Stimulated activated CD8-positive, alpha-beta memory T cell treated with anti-CD3 and anti-CD28 coated beads, Interleukin-12 subunit alpha, Interleukin-12 subunit beta, amount 100 ng/mL, for 4 hours (primary cell): ENCODE results near the gene MAP2K5.
"Not testable (repeated sequence)": the region's sequence is repeated elsewhere in the genome, so short reads cannot be mapped to it uniquely, and the experiment has no call there.

ENCODE experiments used
- DNase-seq: peaks from one replicate; pipeline ENCODE4 v3.0.0-alpha.2; 2020; ENCODE audit warnings: low read depth

Gene MAP2K5

DNA sequence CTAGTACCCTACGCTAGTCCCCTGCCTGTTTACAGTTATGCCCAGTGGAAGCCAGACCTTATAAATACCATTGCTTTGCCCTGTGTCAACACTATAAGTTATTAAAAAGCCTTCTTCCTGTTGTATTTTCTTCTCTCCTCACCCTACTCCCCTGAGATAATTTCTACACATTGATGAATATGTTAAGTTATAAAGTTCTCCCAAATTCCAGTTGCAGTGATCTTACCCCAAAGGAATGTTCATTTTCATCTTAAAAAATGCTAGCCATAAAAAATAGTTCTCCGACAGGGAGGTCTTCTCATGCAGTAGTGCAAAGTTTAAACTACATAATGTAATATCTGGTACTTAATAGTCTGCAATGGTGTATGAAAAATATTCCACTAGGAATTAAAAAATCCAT, 58.6 kb downstream of the MAP2K5 start:
- no peak for DNase-seq

DNA sequence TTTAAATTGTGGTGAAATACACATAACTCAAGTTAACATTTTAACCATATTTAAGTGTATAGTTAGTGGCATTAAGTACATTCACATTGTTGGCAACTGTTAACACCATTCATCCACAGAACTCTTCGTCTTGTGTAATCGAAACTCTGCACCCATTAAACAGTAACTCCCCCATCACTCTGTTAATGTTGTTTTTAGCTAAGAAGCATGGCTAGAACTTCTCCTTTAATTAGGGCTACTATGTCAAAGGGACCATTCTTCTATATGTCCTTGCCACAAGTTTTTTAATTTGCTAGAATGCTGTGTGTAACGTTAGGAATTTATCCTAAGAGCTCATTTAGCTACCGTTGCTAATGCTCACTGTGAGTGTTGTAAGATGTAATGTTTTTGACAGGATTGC, 60.6 kb downstream of the MAP2K5 start:
- no peak for DNase-seq

DNA sequence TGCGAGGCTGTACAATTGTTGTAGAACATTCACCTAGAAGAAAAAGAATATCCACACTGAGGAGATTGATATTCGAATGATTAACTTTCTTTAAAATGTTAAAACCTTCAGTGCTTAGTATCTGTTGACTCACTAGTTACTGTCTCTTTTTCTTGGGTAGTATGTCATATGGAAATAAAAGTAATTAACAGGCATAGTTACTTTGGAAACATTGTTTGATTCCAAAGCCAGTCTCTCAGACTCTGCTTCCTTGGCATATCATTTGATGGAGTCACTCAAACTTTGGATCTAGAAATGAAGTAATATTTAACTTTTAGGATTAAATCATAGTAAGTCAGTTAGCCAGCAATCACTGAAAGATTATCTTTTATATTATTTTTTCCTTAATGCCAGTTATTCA, 63.4 kb downstream of the MAP2K5 start:
- DNase-seq = no peak

DNA sequence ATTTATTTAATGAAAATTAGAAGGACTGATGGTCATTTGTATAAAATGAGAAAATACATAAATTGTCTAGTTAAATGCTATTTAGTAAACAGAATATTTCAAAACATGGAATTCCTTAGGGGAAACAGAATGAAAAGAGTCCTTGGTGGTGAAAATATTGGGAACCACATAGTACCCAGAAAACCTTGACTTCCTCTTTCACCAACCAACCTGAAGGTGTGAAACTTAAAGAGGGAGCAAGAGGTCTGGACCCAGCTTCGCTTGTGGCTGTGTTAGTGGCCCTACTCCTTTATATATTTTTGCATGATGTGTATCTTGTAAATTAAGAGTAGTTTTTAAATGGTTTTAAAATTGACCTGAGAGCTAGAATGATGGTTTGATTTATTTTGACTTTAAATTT, 64.2 kb downstream of the MAP2K5 start:
- no peak for DNase-seq

DNA sequence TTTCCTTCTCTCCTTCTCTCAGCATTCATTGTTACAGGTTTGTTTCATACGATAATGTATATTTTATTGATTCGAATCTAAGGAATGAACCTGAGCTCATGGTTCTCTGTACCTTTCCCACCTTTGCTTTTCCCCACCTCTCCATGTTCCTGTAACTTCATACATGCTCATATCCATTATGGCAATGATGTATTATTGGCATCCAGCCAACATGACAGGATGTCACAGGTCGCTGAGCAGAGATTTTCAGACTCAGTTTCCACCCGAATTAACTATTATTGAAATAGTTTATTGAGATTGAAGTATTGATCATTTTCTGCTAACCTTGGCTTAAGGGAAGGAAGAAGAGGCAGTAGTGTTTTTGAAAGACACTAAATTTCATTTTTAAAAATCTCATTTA, 64.8 kb downstream of the MAP2K5 start:
- no peak for DNase-seq

DNA sequence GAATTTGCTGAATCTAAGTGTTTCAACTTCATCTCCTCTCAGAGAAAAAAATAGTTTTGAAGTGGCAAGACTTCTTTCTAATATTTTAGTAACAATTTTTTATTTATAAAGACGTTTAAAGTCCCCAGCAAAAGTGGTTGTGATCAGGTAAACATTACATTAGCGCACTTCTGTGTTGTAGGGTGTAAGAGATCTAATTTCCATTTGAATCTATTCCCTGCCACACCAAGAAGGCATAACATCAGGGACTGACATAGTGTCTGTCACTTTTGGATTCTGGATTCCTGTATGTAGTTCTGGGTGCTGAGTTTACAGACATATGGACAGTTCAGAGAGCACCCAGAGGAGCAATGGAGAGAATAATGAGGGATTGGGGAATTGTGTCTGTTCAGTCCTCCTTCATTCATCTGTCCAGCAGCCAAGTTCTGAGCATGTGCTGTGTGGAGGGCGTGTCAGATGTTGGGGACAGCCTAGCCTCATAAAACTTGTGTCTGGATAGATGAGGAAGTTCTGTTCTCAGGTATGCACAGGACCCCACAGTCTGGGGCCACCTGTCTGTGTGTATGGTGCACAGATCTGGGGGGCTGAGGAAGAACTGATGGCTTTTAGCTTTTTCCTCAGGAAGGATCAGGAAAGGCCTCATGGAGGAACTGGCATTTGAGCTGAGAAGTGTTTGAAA, 65.6 kb downstream of the MAP2K5 start:
- no peak for DNase-seq

DNA sequence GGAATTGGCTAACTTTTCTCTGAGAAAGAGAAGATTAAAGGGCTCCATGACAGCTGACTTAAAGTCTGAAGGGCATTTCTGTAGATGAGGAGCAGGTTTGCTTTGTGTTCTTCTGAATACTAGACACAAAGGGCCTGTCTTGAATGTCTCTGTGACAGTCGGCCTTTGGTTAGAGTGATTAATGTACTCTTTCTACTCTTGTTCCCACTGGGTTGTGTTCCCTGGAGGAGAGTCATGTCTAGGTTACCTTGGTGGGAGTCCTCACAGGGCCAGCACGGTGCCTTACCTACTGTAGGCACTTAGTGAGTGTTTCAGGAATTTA, 66.1 kb downstream of the MAP2K5 start:
- no peak for DNase-seq

DNA sequence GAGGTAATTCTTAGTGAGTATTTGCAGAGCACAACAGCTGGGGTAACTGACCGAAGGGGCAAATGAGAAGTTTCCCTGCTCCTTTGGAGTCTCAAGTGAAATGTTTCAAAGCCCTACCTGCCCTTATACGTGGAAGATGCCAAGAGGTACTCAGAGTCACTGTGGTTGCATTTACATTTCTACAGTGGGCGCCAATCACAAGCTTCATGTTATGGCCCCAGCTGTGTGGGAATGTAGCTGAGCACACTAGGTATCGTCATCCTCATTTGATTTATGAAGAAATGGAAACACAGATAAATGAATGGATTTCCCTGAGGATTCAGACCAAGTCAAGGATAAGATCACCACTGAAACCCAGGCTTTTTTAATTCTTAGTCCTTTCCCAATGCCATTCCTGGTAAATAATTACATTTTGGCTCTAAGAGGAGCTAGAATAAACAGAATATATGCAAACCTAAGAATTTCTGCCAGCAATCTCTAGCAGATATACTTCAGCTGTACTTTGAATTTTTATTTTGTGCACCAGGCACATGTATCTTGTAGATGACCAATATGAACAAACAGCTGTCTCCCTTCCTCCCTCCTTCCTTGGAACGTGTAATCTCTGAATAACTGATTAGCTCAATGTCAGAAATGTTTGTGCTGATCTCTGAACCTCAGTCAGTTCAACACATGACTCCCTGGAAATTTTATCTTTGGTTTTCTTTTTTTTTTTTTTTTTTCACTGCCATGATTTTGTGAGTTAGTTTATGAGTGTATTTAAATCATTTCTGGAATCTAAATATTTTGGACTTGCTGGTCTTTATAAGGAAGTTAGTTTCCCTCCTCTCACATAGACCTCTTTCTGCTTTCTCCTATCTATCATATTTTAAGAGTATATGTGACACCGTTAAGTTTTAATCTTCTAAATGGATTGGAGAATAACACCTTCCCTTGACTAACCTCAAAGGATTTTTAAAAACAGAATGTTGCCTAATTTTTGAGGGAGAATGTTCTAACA, 69.2 kb downstream of the MAP2K5 start:
- DNase-seq = no peak

DNA sequence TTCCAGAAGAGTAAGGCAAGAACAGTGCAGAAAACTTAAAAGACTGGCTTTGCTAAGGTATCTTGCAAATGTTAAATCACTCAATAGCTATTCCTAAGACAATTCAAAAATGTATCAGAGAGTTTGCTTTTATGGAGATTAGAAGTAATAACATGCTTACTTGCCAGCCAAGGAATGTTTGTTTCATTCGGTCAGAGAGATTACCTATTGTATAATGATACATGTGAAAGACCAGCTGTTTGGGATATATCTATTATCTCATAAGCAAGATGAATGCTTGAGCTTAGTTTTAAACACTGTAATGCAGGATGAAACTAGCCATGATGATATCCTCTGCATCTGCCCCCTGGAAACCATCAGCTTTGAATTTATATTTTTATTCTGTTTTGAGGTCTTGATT, 70.7 kb downstream of the MAP2K5 start:
- DNase-seq = no peak

DNA sequence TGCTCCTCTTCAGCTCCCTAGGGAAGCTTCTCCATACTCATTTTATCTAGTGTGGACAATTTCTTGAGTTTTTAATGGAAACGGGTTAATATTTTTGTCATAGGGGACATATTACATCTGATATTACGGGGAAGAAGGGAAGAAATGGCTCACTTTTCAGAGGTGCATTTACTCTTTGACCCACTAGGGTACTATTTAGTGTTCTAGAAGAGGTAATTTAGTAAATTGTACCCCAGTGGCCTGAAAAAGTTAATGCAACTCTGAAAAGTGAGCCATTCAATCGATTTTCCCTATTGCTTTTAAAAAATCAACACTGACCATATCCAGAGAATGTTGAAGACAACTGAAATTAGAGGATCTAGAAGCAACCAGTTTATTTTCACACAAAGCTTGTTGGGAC, 71.2 kb downstream of the MAP2K5 start:
- no peak for DNase-seq

DNA sequence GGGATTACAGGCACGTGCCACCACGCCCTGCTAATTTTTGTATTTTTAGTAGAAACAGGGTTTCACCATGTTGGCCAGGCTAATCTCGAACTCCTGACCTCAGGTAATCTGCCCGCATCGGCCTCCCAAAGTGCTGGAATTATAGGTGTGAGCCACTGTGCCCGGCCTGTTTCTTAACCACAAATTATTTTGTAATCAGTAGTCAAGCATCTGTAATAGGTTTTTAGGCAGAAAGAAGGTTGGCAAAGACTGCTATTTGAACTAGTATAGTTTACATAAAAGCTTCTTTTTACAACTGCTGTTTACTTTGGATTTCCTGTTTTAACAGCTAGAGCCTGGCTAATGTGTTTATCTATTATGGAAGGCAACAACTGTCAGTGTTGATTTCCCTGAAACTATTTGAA, 72.6 kb downstream of the MAP2K5 start:
- DNase-seq = not testable (repeated sequence)

DNA sequence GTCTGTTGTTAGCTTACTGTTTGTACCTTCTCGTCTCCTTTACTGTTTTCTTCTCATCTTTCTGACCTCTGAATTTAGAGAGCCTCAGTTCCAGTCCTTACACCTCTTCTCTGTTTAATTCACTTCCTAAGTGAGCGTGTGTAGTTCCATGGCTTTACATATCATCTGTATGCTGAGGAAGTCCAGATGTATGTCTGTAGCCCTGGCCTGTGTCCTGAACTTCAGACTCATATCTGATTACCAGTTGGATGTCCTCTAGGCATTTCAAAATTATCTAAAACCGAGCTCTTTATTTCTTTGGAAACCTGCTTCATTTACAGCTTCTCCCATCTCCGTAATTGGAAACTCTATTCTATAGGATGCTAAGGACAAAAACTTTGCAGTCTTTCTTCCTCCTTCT, 75.8 kb downstream of the MAP2K5 start:
- no peak for DNase-seq

DNA sequence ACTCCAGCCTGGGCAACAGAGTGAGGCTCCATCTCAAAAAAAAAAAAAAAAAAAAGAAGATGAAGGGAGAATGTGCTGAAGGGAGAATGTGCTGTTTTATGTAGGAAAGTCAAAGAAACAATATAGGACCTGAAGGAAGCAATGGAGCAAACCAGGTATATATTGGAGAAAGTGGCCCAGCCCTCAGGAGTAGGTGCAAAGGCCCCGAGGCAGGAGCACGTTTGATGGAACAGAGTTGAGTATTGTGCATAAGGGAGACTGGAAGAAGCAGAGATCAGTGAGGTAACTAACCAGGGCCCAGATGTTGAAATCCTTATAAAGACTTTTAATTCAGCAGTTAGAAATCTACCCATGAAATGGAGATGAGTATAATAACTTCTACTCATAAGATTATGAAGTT, 79.6 kb downstream of the MAP2K5 start:
- DNase-seq = no peak

DNA sequence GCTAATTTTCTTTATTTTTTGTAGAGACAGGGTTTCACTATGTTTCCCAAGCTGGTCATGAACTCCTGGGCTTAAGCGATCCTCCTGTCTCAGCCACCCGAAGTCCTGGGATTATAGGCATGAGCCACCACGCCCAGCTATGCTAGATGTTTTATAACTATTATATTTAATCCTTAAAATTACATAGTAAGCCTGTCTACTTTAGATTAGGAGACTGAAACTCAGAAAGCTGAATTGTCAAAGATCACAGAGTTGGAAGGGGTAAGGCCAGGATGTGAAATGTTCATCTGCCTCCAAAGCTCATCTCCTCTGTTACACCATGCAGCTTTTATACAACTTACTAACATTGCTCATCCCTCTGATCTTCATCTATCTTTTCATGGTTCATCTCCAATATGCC, 89.8 kb downstream of the MAP2K5 start:
- no peak for DNase-seq

DNA sequence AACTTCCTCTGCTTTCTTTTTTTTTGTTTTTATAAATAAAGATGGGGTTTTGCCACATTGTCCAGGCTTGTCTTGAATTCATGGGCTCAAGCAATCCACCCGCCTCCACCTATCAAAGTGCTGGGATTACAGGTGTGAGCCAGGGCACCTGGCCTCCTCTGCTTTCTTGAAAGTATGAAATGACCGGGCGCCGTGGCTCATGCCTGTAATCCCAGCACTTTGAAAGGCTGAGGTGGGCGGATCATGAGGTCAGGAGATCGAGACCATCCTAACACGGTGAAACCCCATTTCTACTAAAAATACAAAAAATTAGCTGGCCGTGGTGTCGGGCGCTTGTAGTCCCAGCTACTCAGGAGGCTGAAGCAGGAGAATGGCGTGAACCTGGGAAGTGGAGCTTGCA, 93.4 kb downstream of the MAP2K5 start:
- DNase-seq = not testable (repeated sequence)

DNA sequence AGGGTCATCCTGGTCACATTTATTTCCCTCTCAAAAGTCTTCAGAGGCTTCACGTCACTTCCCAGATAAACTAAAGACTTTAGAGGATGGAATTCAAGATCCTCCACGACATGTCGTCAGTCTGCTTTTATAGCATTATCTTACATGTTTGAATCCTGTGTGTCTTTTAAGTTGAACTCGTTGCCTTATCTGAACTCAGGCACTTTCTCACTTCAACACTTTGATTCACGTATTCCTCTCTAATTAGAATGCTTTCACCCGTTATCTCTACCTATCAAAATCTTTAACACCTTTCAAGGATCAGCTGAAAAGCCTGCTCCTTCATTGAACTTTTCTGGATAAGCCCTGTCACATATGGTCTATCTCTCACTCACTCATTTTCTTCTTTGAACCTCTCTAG, 97.1 kb downstream of the MAP2K5 start:
- no peak for DNase-seq

DNA sequence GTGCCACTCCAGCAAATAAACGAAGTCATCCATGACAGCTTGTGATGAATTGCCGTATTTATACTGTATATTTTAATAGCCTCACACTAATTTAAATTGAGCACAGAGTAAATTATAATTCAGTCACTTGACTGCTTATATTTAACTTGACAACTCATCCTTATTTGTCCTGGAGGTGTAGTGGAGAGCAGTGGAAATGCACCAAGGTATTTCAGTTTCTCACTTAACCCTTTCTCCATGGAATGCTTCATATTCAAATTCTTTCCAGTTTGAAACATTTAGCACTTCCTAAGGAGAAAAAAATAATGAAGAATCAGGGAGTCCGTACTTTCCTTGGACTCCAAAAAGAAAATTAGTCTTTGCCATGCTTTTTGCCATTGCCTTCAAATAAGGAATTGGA, 99.0 kb downstream of the MAP2K5 start:
- no peak for DNase-seq

DNA sequence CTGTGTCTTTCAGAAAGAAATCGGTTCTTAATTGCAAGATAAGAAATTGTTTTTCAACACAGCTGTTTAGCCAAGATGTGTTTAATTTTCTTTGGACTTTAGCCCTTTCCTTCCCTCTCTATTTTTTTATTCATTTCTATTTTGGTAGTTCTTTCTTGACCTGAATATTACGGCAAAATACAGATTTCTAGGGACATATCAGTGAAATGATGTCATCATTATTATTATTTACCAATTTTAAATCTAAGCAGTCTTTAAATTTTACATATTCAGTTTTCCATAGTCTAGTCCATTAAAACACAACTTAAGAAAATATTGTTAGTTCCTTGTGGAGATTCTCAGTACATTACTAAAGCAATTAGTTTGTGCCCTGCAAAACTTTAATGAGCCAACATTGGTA, 104.3 kb downstream of the MAP2K5 start:
- DNase-seq = no peak

DNA sequence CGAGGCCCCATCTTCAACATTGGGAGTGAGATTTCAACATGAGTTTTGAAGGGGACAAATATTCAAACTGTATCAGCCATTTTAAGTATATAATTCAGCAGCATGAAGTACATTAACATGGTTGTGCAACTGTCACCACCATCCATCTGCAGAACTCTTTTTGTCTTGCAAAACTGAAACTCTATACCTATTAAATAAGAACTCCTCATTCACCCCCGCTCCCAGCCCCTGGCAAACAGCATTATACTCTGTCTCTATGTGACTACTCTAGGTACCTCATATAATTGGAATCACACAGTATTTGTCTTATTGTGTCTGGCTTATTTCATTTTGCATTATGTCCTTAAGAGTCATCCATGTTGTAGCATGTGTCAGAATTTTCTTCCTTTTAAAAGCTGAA, 110.1 kb downstream of the MAP2K5 start:
- no peak for DNase-seq

DNA sequence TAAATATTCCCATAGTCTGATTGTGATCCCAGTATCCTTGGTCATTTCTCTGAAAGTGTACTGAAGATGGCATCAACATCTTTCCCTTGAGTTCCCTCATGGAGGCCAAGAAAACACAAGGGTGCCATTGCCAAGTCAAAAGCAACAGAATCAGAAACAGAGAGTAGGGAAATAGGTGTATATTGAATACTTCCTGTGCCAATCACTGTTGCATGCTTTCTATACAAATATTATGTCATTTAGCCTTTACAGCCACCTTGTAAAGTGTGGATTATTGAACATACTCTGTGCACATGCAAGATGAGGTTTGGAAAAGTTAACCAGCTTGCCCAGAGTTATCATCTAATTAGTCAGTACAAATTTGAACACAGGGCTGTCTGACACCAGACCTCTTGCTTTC, 117.9 kb downstream of the MAP2K5 start:
- no peak for DNase-seq

DNA sequence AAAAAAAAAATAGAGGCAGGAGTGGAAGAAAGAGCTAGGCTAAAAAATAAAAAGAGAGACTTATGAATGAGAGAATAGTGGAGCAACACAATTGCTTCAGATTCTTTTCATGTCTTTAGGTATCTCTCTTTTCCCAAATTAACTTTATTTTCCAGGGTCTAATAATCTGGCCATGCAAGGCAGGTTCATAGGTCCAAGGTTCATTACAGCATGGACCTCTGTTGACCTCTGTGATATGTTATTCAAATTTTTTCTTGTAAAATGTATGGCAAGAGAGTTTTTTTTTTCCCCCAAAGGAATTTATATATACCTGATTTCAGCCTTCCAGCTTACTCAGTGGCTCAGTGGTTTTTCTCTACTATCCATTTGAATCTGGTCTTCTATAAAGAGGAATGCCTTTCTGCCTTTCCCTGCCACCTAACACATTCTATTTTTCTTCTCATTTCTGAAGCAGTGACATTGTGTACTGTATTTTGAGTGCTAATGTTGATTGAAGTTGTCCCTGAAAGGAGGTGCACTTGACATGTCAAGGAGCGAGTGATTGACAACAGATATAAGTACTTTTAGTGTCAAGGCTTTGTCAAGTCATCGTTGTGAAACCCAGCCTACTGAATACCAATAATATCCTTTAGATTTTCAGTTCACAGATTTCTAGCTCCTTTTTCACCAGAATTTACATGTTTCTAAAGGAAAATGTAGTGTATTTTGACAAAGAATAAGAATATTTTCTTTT, 118.5 kb downstream of the MAP2K5 start:
- DNase-seq = no peak

DNA sequence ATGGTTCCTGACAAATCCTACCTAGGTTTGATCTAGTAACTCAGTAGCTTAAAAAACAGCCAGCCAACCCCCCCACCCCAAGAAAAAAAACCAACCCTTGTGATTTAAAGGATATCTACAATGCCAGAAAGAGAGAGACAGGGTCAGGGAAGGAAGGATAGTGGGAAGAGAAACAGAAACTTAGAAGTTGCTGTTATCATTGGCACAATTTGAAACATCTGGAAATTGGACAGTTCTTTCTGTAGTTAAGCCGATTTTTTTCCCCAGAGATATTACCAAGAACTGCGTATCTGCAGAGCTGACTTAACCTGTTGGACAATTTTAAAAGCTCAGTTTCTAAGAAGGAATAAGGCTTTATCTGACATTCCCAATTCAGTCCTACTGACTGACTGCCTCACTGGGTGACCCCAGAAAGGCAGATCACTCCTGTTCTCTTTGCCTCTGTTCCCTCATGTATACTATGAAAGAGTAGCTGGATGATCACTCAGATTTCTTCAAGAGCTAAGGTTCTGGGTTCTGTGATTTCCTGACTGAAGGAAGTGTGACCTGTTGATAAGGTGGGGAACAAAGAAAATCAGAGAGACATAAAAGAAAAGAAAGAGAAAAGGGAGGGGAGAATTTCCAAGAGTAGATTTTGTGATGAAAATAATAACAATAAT, 128.3 kb downstream of the MAP2K5 start:
- no peak for DNase-seq
